Hematopoietic multipotent progenitor cell treated with erythropoietin and hydrocortisone succinate and interleukin-3 and kit ligand, for 4 days (in vitro differentiated cells): ENCODE results near the gene SEMA3G.
A peak's percentile ranks its signal among the peaks of the same experiment; 100 is the strongest.

Experiments
- DNase-seq: peaks from one replicate; pipeline ENCODE4 v3.0.0-alpha.2; 2015

The SEMA3G gene

GRCh38 chr3:52438579-52439425 lies 6.1 kb downstream of the SEMA3G start:
- no peak for DNase-seq

GRCh38 chr3:52438104-52438376 lies 6.9 kb downstream of the SEMA3G start:
- DNase-seq = no peak

GRCh38 chr3:52437326-52438103 lies 7.4 kb downstream of the SEMA3G start:
- DNase-seq = no peak

GRCh38 chr3:52436500-52437149 lies 8.3 kb downstream of the SEMA3G start:
- DNase-seq = no peak

DNA sequence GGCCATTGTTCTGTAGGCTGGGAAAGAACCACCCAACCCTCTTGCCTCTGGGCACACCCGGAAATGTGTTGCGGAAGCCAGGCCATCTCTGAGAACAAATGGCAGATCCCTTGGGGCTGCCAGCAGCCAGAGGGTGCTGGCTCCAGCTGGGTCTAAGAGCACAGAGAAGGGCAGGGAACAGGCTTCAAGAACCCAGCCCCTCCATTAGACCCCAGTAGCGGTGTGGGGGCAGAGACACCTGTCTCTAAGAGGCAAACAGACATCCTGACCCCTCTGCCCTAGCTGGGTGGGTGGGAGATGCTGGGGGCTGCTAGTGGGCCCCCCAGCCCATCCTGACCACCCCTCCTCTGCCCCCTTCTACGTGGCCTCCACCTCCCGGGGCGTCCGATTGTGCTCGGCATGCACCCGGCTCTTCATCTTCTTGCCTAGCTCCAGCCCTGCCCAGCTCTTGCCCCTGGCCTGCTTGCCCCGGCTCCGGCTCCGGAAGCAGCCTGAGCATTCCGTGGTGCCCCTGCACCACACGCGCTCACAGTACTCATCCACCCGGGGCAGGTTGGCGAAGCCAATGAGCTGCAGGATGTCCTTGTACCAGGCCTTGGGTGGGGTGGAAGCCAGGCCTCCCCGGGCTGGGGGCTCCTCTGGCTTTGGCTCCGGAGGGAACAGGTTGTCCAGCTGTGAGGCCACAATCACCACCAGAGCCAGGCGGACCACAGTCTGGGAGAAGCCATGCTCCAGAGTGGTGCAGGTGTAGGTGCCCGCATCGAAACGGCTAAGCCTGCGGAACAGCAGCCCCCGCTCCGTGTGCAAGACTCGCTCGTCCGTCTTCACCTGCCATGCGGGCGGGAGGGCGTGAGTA lies 9.4 kb downstream of the SEMA3G start:
- no peak for DNase-seq

DNA sequence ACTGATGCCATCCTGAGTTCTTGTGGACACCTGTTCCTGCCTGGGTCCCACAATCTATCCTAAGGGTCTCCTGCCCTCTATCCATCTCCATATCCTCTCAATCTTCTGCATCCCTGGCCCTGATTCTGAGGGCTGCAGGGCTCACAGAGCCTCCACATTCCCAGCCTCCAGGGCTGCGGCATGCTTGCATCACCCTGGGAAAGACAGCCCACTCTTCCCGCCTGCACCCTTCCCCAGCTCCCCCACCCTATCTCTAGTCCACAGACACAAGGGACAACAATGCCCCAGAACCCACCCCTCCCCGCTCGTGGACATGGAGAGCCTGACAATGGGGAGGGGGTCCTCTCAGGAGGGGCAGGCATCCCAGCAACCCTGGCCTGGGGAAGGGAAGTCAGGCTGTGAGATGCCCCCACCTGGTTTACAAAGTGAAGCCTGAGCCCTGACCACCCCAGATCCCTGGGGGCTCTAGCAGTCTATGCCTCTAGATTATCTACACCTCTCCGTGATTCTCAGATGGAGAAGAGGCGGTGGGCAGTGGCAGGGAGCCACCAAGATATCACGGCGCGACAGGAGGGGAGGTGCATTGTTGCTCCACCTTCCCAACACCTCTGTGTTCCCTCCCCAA lies 10.3 kb downstream of the SEMA3G start:
- DNase-seq = no peak

GRCh38 chr3:52433996-52434479 lies 10.9 kb downstream of the SEMA3G start:
- DNase-seq = peak; percentile 48

DNA sequence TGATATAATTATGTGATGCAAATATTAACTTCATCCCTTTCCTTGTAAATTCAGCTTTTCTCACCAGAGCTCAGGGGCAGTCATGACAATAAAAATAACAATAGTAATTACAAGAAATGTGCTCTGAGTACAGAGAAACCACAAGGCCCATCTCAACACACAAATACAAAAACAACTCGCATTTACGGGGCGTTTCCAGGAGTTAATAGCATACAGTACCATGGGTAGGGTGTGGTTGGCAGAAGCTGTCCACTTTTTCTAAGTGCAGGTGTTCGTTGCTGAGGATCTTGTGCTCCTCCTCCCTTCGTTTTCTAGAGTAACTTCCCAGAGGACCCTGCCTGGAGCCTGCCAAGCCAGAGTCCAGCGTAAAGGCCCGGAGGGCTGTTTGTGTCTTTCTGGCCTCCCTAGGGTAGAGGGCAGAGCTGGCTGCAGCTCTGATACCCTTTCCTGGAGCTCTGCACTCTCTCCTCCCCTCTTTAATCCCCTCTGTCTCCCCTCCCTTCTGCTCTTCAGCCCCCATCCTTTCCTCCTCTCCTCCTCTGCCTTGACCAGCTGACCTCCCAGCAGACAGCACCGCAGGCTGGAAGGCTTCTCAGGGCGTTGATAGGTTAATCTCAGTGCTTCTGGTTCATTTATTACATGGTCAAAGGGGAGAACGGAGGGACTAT lies 11.4 kb downstream of the SEMA3G start:
- no peak for DNase-seq

DNA sequence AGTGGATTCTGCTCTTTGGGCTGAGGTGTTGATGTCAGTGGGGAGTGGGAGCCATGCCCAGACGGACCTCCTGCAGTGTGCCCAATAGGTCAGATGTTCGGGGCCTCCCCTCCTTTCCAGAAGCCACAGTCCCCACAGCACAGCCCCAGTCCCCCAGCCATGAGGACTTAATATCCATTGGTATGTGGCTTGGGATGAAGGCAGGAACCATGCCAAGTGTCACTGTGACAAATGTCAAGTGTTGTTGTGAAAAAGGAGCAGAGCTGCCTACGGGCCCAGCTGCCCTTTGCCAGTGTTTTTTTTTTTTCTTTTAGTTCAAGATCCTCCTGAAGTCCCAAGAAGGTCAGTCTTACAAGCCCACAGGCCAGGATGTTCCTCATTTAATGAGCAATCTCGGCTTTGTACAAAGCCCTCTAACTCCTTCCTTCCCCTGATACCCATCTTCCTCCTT lies 12.2 kb downstream of the SEMA3G start:
- DNase-seq = no peak

DNA sequence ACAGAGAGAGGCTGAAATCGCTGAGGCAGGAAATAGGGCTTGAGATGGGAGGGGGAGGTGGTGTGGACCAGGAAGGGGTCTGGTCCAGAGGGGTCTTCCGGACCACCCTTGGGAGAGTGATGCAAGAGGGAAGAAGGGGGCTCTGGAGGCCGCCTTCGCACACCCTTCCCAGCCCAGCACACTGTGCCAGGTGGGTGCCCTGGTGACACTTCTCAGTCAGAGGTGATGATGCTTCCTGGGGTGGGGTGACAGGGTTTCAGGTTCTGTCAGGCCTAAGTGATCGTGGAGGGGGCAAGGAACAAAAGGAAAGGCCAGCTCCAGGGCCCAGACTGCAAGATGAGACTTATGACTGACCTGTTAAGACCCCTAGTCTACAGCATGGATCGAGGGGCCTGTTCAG lies 12.7 kb downstream of the SEMA3G start:
- no peak for DNase-seq

DNA sequence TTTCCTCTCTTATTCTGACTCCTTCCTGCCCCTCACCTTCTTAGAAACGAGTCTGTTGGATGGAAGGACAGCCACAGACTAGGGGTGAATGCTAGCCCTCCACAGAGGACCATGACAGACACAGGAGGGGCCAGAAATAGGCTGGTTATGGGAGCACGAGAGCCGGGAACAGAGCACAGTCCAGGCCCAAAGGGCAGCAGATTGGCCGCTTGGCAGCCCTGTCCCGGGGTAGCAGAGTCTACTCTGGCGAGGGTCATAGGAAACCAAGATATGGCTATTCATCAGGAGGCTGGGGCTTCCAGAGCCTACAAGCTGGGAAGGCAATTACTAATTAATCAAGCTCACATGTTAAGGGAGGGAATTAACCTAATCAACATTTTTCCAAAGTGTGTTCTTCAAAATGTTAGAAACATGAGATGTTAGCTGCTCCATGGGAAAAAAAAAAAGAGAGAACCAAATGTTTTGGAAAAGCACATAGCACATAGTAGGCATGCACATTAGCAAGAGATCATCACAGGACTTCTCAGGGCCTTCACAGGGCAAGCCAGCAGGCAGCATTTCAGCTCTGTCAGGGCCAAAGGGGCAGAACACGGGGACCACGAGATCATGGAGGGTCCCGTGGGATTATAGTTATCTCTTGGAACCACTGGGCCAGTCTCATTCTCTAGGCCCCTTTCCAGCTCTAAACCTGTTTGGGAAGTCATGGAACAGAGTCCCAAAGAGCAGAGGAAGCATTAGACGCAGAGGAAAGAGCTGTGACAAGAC lies 13.3 kb downstream of the SEMA3G start:
- no peak for DNase-seq

- no peak for DNase-seq
Measured at GRCh38 chr3:52430416-52430810, 14.5 kb downstream of the SEMA3G start.

- DNase-seq = no peak
Measured at GRCh38 chr3:52429779-52430415, 15.0 kb downstream of the SEMA3G start.

- no peak for DNase-seq
Measured at GRCh38 chr3:52429031-52429430, 15.9 kb downstream of the SEMA3G start.

GRCh38 chr3:52428151-52429005 lies 16.5 kb downstream of the SEMA3G start:
- DNase-seq = peak; percentile 80

GRCh38 chr3:52423173-52423572 lies 21.7 kb downstream of the SEMA3G start:
- no peak for DNase-seq

- DNase-seq = no peak
Measured at GRCh38 chr3:52422669-52423068, 22.2 kb downstream of the SEMA3G start.

DNA sequence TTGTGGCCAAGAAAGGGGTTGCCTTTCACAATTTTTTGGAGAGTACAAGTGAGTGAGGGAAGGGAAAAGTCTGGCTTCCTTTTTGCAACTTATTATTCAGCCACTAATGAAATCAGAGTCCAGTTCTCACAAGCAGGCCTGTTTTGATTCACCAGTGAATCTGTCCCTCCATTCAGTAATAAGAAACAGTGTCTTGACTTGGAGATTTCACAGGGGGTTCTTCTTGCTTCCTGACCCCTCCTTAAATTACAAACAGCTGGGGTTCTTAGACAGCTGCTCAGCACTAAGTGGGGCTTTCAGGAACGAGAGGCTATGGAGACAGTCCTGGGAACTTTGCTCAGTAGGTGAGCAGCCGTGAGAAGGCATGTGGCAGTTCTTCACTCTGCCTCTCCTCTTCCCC lies 24.5 kb downstream of the SEMA3G start:
- DNase-seq = no peak

- DNase-seq = no peak
Measured at GRCh38 chr3:52415800-52416199, 29.1 kb downstream of the SEMA3G start.
